H1 (cell line): ENCODE measurements around the gene GJD2. TPM values are rescaled to one million over a fixed set of nuclear protein-coding genes. Genes with fewer than 3 reads are reported as not detected.
A peak's percentile ranks its signal among the peaks of the same experiment; 100 is the strongest.

Source experiments
- CTCF ChIA-PET: fragments of 300-600 bp; sonication (Branson Sonifier 250); formaldehyde crosslinking; loops from one replicate; lab custom pipeline; 2021; ENCODE audit not compliant: partially characterized antibody; lab: Charles Lee
- POLR2A ChIA-PET: fragments of 300-600 bp; sonication (Branson Sonifier 250); formaldehyde crosslinking; loops from one replicate; lab custom pipeline; 2021; ENCODE audit warnings: inconsistent platforms; ENCODE audit not compliant: partially characterized antibody; lab: Charles Lee
- DNase-seq, 2 experiments: peaks; one replicate each; pipeline versions ENCODE4 v3.0.0 to v3.0.0-alpha.2; 2010 to 2022; ENCODE audit warnings: low spot score in 2 of 2, low read depth in 1 of 2, mixed read lengths in 1 of 2
- FAIRE-seq: peaks from 2 replicates; lab custom pipeline; 2011; peaks lifted over from hg19 to GRCh38; lab: Jason Lieb, UNC
- H2AFZ ChIP-seq: 2 replicates; pipeline ENCODE4 v1.8.1; 2012; ENCODE audit warnings: low read length, inconsistent platforms
- H2AK5ac ChIP-seq: 2 replicates; pipeline ENCODE4 v1.6.1; 2013; ENCODE audit warnings: low read depth, low read length
- H2BK120ac ChIP-seq: replicated peaks from 2 replicates; pipeline ENCODE3; 2013; ENCODE audit warnings: low read depth, low read length, inconsistent platforms
- H2BK12ac ChIP-seq: 2 replicates; pipeline ENCODE4 v1.6.1; 2013; ENCODE audit warnings: low read depth, low read length
- H2BK15ac ChIP-seq: 2 replicates; pipeline ENCODE4 v1.6.1; 2013; ENCODE audit warnings: low read length
- H2BK20ac ChIP-seq: 2 replicates; pipeline ENCODE4 v1.6.1; 2013; ENCODE audit warnings: low read length
- H2BK5ac ChIP-seq: 2 replicates; pipeline ENCODE4 v1.6.1; 2013; ENCODE audit warnings: low read depth, low read length
- H3K14ac ChIP-seq: 2 replicates; pipeline ENCODE4 v1.6.1; 2013; ENCODE audit warnings: inconsistent platforms; ENCODE audit not compliant: insufficient read length
- H3K18ac ChIP-seq: 2 replicates; pipeline ENCODE4 v1.6.1; 2013; ENCODE audit warnings: low read length; ENCODE audit errors: extremely low read depth
- H3K23ac ChIP-seq: 2 replicates; pipeline ENCODE4 v1.6.1; 2013; ENCODE audit warnings: inconsistent platforms; ENCODE audit not compliant: insufficient read length
- H3K23me2 ChIP-seq: 2 replicates; pipeline ENCODE4 v1.6.1; 2013; ENCODE audit warnings: low read depth, low read length
- H3K27ac ChIP-seq: 2 replicates; pipeline ENCODE4 v1.6.1; 2011; ENCODE audit warnings: low read depth, low read length, inconsistent platforms
- H3K27me3 ChIP-seq, 4 experiments: replicated peaks in 1 of 4; 1 replicate in 1 of 4; 2 replicates in 3 of 4; pipeline versions ENCODE4 v1.6.1 to v1.8.1; 2011 to 2013; ENCODE audit warnings: low read length in 3 of 4, mild to moderate bottlenecking in 3 of 4, inconsistent platforms in 2 of 4, mixed read lengths in 2 of 4, moderate library complexity in 1 of 4; ENCODE audit not compliant: control insufficient read depth in 3 of 4, insufficient read depth in 3 of 4; ENCODE audit errors: extremely low read depth in 1 of 4
- H3K36me3 ChIP-seq, 4 experiments: 2 replicates each; pipeline versions ENCODE4 v1.6.1 to v1.8.1; 2011 to 2013; ENCODE audit warnings: mild to moderate bottlenecking in 4 of 4, low read length in 3 of 4, moderate library complexity in 2 of 4, control low read depth in 1 of 4, inconsistent platforms in 1 of 4; ENCODE audit not compliant: insufficient read depth in 4 of 4, control insufficient read depth in 2 of 4
- H3K4ac ChIP-seq: replicated peaks from 2 replicates; pipeline ENCODE3; 2013; ENCODE audit warnings: low read length, low read depth, mixed read lengths, inconsistent platforms; ENCODE audit not compliant: insufficient read length
- H3K4me1 ChIP-seq, 4 experiments: replicated peaks in 1 of 4; 1 replicate in 1 of 4; 2 replicates in 3 of 4; pipeline versions ENCODE4 v1.6.1 to v1.8.1; 2011 to 2013; ENCODE audit warnings: low read length in 3 of 4, inconsistent platforms in 2 of 4, mixed read lengths in 1 of 4; ENCODE audit not compliant: insufficient read depth in 4 of 4, control insufficient read depth in 3 of 4
- H3K4me2 ChIP-seq, 2 experiments: 2 replicates each; pipeline versions ENCODE4 v1.6.1 to v1.8.1; 2011 to 2013; ENCODE audit warnings: low read depth in 2 of 2, low read length in 2 of 2, control low read depth in 1 of 2, inconsistent platforms in 1 of 2, mild to moderate bottlenecking in 1 of 2; ENCODE audit not compliant: insufficient read depth in 1 of 2
- H3K4me3 ChIP-seq, 4 experiments: fragments of 200-600, 300-600 bp in 1 of 4; sonication (generic), shearing (Covaris generic), sonication (Bioruptor Twin) in 1 of 4; 2 replicates each; pipeline versions ENCODE4 v1.5.1 to v1.8.1; 2011 to 2016; ENCODE audit warnings: low read length in 4 of 4, low read depth in 3 of 4, control low read depth in 2 of 4, inconsistent platforms in 2 of 4, mild to moderate bottlenecking in 2 of 4, mixed read lengths in 1 of 4, moderate library complexity in 1 of 4; ENCODE audit not compliant: insufficient read depth in 2 of 4; ENCODE audit errors: extremely low read depth in 1 of 4
- H3K56ac ChIP-seq: replicated peaks from 2 replicates; pipeline ENCODE3; 2013; ENCODE audit warnings: low read depth, mild to moderate bottlenecking, mixed read lengths, low read length, inconsistent platforms; ENCODE audit not compliant: insufficient read length
- H3K79me1 ChIP-seq: 2 replicates; pipeline ENCODE4 v1.6.1; 2013; ENCODE audit warnings: low read depth, low read length, control low read depth
- H3K79me2 ChIP-seq, 2 experiments: 2 replicates each; pipeline versions ENCODE4 v1.6.1 to v1.8.1; 2012 to 2013; ENCODE audit warnings: low read length in 2 of 2, mild to moderate bottlenecking in 2 of 2, inconsistent platforms in 1 of 2; ENCODE audit not compliant: insufficient read depth in 2 of 2, control insufficient read depth in 1 of 2
- H3K9ac ChIP-seq, 4 experiments: replicated peaks in 1 of 4; 1 replicate in 1 of 4; 2 replicates in 3 of 4; pipeline versions ENCODE4 v1.6.1 to v1.8.1; 2011 to 2013; ENCODE audit warnings: low read depth in 3 of 4, low read length in 3 of 4, control low read depth in 2 of 4, mild to moderate bottlenecking in 2 of 4, moderate library complexity in 2 of 4, inconsistent platforms in 1 of 4; ENCODE audit errors: extremely low read depth in 1 of 4
- H3K9me3 ChIP-seq, 2 experiments: 2 replicates each; pipeline versions ENCODE4 v1.6.1 to v1.8.1; 2012 to 2013; ENCODE audit warnings: mild to moderate bottlenecking in 2 of 2, moderate library complexity in 2 of 2, control low read depth in 1 of 2, inconsistent platforms in 1 of 2, low read depth in 1 of 2, low read length in 1 of 2, mixed read lengths in 1 of 2; ENCODE audit not compliant: insufficient read depth in 2 of 2
- H4K20me1 ChIP-seq, 2 experiments: replicated peaks in 1 of 2; 2 replicates each; pipeline versions ENCODE3 to v1.8.1; 2011 to 2013; ENCODE audit warnings: inconsistent platforms in 2 of 2, low read length in 2 of 2, mild to moderate bottlenecking in 1 of 2; ENCODE audit not compliant: insufficient read depth in 2 of 2, control insufficient read depth in 1 of 2
- H4K5ac ChIP-seq: 2 replicates; pipeline ENCODE4 v1.6.1; 2013; ENCODE audit warnings: low read length, low read depth, mixed read lengths, inconsistent platforms; ENCODE audit not compliant: insufficient read length
- H4K8ac ChIP-seq: 2 replicates; pipeline ENCODE4 v1.8.0; 2013; ENCODE audit warnings: mild to moderate bottlenecking, moderate library complexity, low read length, inconsistent platforms; ENCODE audit not compliant: insufficient read depth; ENCODE audit errors: extremely low read depth
- H4K91ac ChIP-seq: replicated peaks from 2 replicates; pipeline ENCODE3; 2013; ENCODE audit warnings: low read length, mixed read lengths, inconsistent platforms; ENCODE audit not compliant: insufficient read length
- CHD2 ChIP-seq: IDR thresholded peaks from 2 replicates; pipeline ENCODE4 v1.6.1; 2012; ENCODE audit warnings: low read length, improper control_type of control experiment
- CREB1 ChIP-seq: IDR thresholded peaks from 2 replicates; pipeline ENCODE4 v1.6.1; 2012; ENCODE audit warnings: inconsistent platforms
- EGR1 ChIP-seq: IDR thresholded peaks from 2 replicates; pipeline ENCODE4 v1.6.1; 2011; ENCODE audit warnings: low read depth, low read length, borderline replicate concordance
- EZH2 ChIP-seq: fragments of 200-600 bp; sonication (generic); IDR thresholded peaks from 2 replicates; pipeline ENCODE4 v1.7.1; 2012; ENCODE audit warnings: low read depth, mild to moderate bottlenecking, moderate library complexity, low read length, inconsistent platforms; ENCODE audit not compliant: severe bottlenecking
- MAFK ChIP-seq: IDR thresholded peaks from 2 replicates; pipeline ENCODE4 v1.6.1; 2012; ENCODE audit warnings: low read depth, mild to moderate bottlenecking, improper control_type of control experiment, low read length
- RAD21 ChIP-seq, 2 experiments: IDR thresholded peaks in 1 of 2; conservative IDR thresholded peaks in 1 of 2; 2 replicates each; pipeline ENCODE4 v1.6.1; 2011; ENCODE audit warnings: low read depth in 2 of 2, low read length in 2 of 2, improper control_type of control experiment in 1 of 2, inconsistent platforms in 1 of 2, mild to moderate bottlenecking in 1 of 2, moderate library complexity in 1 of 2
- TAF7 ChIP-seq: optimal IDR thresholded peaks from 2 replicates; pipeline ENCODE3; 2011; ENCODE audit warnings: low read depth, mild to moderate bottlenecking, inconsistent platforms, low read length, moderate library complexity, borderline replicate concordance
- YY1 ChIP-seq: IDR thresholded peaks from 2 replicates; pipeline ENCODE4 v1.6.1; 2011; ENCODE audit warnings: low read depth, mild to moderate bottlenecking, low read length
- WGBS, 2 experiments: shearing (Covaris generic) in 1 of 2; methylation state at CpG; one replicate each; pipeline versions ENCODE4 v1.1.6 to v1.1.7; 2013 to 2015; ENCODE audit warnings: low lambda C conversion rate in 2 of 2, mixed read lengths in 2 of 2, inconsistent platforms in 1 of 2, low coverage in 1 of 2, missing lambda C conversion rate in 1 of 2; ENCODE audit not compliant: insufficient replicate concordance in 2 of 2, insufficient coverage in 1 of 2, insufficient read length in 1 of 2; ENCODE audit errors: extremely low coverage in 1 of 2, missing lambda C conversion rate in 1 of 2; 5-methylcytosine and 5-hydroxymethylcytosine counted together
- polyA plus RNA-seq, 7 experiments: library from polyadenylated mRNA; depleted of rRNA in 3 of 7; stranded (reverse) in 5 of 7; unstranded in 2 of 7; fragments of >200 nt in 5 of 7; fragments of 200-250 nt in 2 of 7; gene quantifications; 1 replicate in 5 of 7; 2 replicates in 1 of 7; 4 replicates in 1 of 7; pipeline versions ENCODE4 v1.2.1 to v1.2.3, GENCODE V29; 2011 to 2013; ENCODE audit warnings: missing spikeins in 2 of 7, mixed read lengths in 2 of 7
- total RNA-seq: library from RNA; stranded (reverse); fragmentation: NEBNext Ultra II Directional; extraction: Animal tissue kit (Norgen Biotek cat#: 25700); gene quantifications from 2 replicates; pipeline ENCODE4 v1.2.1, GENCODE V29; 2021
- TF ChIP-seq, protein P1 (sequence below), 3 experiments: IDR thresholded peaks; 1 replicate in 2 of 3; 2 replicates in 1 of 3; pipeline versions ENCODE4 v1.5.1 to v1.6.1; 2011; ENCODE audit warnings: low read length in 3 of 3, mild to moderate bottlenecking in 3 of 3, inconsistent platforms in 2 of 3, low read depth in 1 of 3, moderate library complexity in 1 of 3; ENCODE audit not compliant: insufficient read depth in 1 of 3; ENCODE audit errors: control extremely low read depth in 1 of 3

Gene GJD2
- total and polyA plus RNA-seq, 2 of the 8 experiments (the other 6 are each of a cell fraction or from before 2014, with no cell fraction given), result 0.39 to 0.54 TPM

DNA sequence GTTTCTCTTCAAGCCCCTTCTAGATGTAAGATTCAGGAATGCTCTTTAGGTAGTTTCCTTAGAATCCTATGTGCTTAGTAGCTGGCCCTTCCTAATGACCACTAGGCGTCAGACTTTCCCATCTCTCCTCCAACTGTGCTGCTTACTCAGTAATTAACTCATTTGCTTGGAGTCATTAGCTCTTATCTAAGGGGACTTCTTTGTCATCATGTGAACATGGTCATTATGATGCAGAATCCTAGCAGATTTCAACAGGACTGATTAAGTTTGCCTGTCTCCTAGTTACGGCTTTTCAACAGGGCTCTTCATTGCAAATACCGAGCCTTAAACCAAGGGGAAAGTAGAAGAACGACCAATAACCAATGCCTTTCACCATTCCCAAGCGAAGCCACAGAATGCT, 46.4 kb downstream of the GJD2 start:
- Histone ChIP-seq H2BK5ac (no peak overlapping the region), H3K23ac (no peak overlapping the region), H2AFZ (no peak overlapping the region), H4K91ac (no peak overlapping the region), H3K4me3 (no peak overlapping the region), H4K8ac (no peak overlapping the region), H3K79me2 (no peaks in the 10 kb centered on the region), H2BK20ac (no peak overlapping the region), H3K9ac (no peak overlapping the region), H2BK12ac (no peak overlapping the region), H3K4me2 (no peak overlapping the region), H2BK120ac (no peak overlapping the region), H4K5ac (no peak overlapping the region), H2AK5ac (no peak overlapping the region), H2BK15ac (no peak overlapping the region), H3K18ac (no peak overlapping the region), H3K9me3 (no peaks in the 10 kb centered on the region), H3K4me1 (no peaks in the 10 kb centered on the region), H3K23me2 (no peaks in the 10 kb centered on the region), H3K27ac (no peak overlapping the region), H3K56ac (no peak overlapping the region), H4K20me1 (no peaks in the 10 kb centered on the region), H3K4ac (no peak overlapping the region), H3K79me1 (no peaks in the 10 kb centered on the region; the same call in 1 of the 2 replicates), H3K27me3 (no peaks in the 10 kb centered on the region), H3K14ac (no peak overlapping the region), H3K36me3 (no peaks in the 10 kb centered on the region)
- DNase-seq (peak in 1 of 2 experiments; percentile 15), FAIRE-seq (peak; percentile 28)
- CTCF ChIA-PET, result interaction anchor here (0.6 to 2.8 kb wide), 47 partner anchors 9 to 247 kb away, joined by 3 to 25 read pairs (median 4); no protein-coding TSS in a partner anchor
- POLR2A ChIA-PET, result interaction anchor here (1.2 kb wide), 1 partner anchor 121 kb away, joined by 4 read pairs; no protein-coding TSS in a partner anchor
- 64% methylated on average over 5 of the region's 5 CpGs; no CpG with 5 or more reads in 1 of the 2 experiments for WGBS, 2 experiments
- TF ChIP-seq CHD2, result no peak
- 0 out of 2 replicates have a peak, but pooled peaks have one; percentile 26 for TF ChIP-seq MAFK
- TF ChIP-seq YY1, result no peak
- TF ChIP-seq, protein P1, sequence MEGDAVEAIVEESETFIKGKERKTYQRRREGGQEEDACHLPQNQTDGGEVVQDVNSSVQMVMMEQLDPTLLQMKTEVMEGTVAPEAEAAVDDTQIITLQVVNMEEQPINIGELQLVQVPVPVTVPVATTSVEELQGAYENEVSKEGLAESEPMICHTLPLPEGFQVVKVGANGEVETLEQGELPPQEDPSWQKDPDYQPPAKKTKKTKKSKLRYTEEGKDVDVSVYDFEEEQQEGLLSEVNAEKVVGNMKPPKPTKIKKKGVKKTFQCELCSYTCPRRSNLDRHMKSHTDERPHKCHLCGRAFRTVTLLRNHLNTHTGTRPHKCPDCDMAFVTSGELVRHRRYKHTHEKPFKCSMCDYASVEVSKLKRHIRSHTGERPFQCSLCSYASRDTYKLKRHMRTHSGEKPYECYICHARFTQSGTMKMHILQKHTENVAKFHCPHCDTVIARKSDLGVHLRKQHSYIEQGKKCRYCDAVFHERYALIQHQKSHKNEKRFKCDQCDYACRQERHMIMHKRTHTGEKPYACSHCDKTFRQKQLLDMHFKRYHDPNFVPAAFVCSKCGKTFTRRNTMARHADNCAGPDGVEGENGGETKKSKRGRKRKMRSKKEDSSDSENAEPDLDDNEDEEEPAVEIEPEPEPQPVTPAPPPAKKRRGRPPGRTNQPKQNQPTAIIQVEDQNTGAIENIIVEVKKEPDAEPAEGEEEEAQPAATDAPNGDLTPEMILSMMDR (IDR thresholded peaks at IDR 0.05; ENCODE audit: control extremely low read depth in 1 of 3, insufficient read depth in 1 of 3, low read depth in 1 of 3, low read length in 3 of 3), result peak in 2 of 3 experiments; percentile 69 to 93; a peak in 3 of 4 replicates
- peak; percentile 85 to 94 for TF ChIP-seq RAD21 (IDR thresholded peaks at IDR 0.05 in 1 of 2, conservative IDR thresholded peaks at IDR 0.05 in 1 of 2; ENCODE audit: low read depth in 2 of 2, low read length in 2 of 2)
- TF ChIP-seq CREB1, result no peak
- TF ChIP-seq EZH2, result no peak
- no peak for TF ChIP-seq EGR1
- TF ChIP-seq TAF7, result no peak
